PC-3 (cell line): Measurements from ENCODE around the gene PLIN1.

Source experiments
- CTCF ChIP-seq: fragments of 300-600 bp; sonication (generic); conservative IDR thresholded peaks from 2 replicates; pipeline ENCODE4 v1.5.1; 2017; ENCODE audit warnings: antibody characterized with exemption, low read depth, mild to moderate bottlenecking, low read length
- EZH2 ChIP-seq: fragments of 300-600 bp; sonication (generic); IDR thresholded peaks from one replicate; pipeline ENCODE4 v1.6.1; 2017; ENCODE audit warnings: antibody characterized with exemption, mild to moderate bottlenecking, low read length; ENCODE audit not compliant: unreplicated experiment

- no peak for TF ChIP-seq CTCF
- no peak for TF ChIP-seq EZH2
Measured at GRCh38 chr15:89667706-89667960, 11.5 kb downstream of the PLIN1 start.
